Measurements from ENCODE around the gene LRP2.
"Not testable (repeated sequence)": the region's sequence is repeated elsewhere in the genome, so short reads cannot be mapped to it uniquely, and the experiment has no call there.

LRP2 gene

DNA sequence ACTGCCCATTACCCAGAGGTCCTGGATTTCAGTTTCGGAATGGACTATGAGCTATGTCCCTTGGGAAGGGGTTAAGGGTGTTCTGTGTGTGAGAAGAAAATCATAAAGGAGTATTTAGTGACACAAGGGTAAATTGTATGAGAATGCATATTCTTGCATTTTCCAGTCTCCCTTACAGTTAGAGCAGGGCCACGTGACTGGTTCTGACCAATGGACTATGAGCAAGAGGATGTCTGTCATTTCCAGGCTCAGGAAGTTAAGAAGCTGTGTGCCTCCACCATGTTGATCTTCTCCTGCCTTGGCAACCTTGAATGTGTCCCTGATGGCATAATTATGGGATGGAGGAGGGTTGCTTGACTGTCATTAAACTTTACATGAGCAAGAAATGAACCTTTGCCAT is 198.0 kb downstream of the LRP2 start:
- no peak for DNase-seq

DNA sequence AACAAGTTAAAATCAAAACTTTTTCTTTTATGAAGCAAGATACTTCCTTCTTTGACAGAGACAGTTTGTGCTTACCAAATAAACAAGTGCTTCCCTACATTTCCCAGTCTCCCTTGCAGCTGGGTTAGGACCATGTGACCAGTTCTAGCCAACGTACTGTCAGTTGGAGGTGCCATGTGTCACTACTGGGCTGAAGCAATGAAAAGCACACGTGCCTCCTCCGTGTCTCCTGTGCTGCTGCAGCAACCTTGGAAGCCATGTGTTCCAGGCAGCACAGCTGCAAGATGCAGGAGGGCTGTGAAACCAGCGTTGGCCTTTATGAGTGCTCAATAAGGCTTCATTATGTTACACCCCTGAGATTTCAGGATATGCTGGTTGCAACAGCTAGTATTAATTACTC is 199.7 kb downstream of the LRP2 start:
- no peak for DNase-seq

DNA sequence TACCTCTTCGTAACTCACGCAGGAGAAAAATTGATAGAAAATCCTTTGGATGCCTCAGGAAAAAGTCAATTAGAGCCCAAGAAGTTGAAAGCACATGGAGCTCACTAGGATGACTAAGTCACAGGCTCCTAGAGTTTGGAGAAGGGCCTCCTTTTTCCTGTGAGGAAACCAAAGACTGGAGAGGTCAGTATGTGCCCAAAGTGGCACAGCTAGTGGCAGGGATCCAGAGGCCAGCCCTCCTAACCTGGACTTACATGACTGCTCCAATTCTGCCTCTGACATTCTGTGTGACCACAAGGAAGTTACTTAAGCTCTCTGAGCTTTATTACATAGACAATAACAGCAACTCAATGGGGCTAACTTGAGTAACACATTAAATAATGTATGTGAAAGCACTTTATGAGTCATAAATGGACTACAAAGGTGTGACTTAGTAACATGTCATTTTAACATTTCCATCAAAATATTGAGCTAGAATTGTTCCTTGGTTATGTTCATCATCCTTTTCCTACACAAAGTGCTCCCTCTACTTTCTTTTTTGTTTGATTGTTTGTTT is 201.3 kb downstream of the LRP2 start:
- no peak for DNase-seq

DNA sequence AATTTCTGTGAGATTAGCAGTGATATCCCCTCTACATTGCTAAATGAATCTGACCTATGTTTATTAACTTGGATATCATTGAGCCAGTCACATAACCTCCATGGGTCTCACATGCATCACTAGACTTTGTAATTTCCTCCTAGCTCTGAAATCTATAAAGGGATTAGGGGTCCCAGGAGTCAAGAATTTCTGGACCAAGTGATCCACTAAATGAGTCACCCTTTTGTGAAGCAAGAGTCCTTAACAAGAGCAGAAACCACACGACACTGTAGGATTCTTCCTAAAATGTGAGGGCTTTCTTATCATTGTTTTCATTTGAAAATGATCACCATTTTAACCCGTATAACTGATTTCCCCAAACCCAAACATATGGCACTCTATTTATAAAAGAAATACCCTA is 202.6 kb downstream of the LRP2 start:
- DNase-seq = no peak

DNA sequence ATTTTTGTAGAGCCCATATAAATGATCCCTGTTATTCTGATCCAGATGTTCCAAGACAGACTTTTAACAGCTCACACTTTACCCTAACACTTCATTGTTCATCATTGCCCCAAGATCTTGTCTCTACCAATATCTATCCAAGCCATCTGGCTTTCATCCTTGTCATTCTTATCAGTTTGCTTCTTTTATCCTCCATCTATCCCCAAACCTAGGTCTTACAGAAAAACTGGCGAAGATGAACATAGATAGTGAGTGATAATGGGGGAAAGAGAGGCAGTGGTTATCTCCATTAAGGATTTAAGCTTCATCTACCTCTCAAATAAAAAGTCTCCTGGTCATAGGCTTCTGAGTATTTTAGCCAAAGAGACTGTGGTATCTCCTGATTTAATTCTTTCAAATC is 203.5 kb downstream of the LRP2 start:
- DNase-seq = no peak

DNA sequence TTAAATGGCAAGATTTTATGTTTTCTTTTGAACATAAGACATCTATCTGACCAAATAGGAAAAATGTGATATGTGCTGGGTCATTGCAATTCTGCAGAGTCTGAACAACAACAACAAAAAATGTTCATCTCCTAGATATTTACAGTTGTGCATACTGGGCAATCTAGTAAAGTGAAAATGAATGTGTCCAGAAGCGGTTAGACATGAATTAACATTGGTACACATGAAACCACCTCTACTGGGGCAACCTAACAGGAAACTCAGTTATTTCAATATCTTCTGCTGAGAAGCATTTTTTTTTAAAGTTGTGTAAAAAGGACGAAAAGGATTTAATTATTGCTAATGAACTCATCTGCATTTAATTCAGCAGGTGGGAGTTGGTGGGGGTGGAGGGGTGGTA is 216.1 kb downstream of the LRP2 start:
- no peak for DNase-seq

DNA sequence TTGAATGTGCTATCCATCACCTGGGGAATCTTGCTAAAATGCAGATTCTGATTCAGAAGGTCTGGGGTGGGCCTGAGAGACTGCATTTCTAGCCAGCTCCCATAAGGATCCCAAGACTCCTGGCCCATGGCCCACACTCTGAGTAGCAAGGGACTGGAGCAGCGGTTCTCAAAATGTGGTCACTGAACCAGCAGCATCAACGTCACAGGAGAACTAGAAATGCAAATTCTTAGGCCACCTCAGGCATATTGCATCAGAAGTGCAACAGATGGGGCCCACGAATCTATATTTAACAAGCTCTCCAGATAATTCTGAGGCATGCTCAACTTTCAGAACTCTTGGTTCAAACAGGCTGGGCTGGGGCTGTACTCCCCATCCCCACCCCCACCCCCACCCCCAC is 218.3 kb downstream of the LRP2 start:
- DNase-seq = no peak

DNA sequence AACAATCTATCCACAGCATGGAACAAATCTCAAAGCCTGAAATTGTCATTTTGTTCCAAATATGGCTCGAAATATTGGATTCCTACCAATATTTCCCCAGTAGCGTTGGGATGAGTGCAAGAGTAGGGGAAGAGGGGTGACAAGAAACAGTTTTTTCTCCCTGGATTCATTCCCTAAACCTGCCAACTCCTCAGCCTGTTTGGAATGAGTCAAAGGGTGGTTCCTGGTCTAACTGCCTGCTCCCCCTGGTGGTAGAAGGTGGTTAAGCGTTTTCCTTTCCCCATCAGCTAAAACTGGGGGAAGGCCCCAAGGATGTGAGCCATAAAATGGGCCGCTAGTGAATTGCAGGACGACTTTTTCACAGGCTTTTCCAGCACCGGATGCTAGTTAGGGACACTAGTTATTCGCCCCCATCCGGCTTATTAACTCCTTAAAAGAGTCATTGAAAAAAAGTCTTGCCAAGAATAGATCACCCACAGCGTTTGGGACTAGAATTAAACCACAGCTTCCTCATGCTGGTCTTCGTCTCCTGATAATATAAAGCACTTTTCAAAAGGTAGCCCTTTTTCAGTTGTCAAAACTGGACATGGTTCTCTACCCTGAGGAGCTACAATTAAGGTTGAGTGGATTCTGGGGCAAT is 220.5 kb downstream of the LRP2 start:
- peak; percentile 20 to 59 (median 36) for DNase-seq

DNA sequence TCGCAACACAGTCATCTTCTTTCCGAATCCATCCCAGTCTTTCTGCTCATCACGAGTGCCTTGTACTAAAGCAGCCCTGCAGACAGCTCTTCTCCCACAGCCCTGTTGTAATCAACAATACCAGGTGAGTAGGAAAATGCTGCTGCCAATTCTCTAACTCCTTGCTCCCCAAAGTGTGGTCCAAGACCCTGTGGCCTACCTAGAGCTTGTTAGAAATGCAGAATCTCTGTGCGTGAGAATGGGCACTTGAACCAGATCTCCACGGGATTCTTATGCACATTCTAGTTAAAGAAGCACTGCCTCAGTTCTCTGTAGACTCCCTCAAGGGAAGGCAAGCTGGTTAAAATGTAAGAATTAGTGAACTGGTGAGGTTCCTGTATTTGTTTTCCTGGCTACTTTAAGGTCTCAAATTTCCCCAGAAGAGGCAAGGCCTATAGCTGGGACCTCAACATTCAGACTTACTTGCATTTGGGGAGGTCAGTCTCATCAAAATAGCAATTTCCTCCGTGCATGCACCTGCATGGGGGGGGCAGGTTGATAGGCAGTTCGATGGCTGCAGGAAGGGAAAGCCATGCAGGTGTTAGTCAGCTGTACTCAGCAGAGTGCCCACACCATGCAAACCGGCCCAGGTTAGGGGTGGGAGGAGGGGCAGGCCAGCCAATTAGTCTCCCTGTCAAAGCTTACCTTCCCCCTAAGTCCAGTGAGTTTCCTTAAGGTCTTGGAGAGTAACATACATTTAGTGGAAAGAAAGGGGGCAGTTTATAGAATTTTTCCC is 222.2 kb downstream of the LRP2 start:
- DNase-seq = no peak

DNA sequence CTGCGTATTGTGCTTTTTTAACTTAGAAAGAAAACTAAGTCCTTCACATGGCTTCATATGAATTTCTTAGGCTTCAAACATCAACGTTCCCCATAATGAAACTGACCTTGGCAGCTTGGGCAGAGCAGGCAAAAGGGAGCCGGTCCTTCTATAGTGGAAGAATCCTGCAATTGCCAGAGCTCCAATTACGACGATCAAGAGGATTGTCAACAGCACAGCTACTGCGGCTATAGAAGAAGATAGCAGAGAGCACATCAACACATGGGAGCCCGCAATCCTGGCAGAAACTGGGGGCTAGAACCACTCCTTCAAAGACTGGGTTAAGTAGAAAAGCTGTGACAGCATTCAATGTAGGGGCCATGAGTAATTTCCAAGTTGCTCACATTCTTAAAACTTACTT is 223.2 kb downstream of the LRP2 start:
- no peak for DNase-seq

DNA sequence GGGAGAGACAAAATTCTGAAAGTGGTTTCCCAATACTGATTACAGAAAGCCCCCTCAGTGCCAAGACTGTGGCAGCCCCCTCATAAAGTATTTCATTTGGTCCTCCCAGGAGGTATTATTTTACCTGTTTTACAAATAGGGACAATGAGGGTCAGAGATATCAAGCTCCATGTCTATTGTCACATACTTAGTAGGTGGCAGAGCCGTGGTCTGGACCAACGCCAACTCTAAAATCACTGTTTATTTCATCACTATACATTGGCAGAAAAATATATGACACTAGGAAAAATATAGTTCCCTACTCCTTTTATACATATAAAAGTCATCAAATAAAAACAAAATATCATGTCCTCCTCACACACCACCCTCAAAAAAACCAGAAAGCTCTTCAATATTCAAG is 224.4 kb downstream of the LRP2 start:
- DNase-seq = no peak

DNA sequence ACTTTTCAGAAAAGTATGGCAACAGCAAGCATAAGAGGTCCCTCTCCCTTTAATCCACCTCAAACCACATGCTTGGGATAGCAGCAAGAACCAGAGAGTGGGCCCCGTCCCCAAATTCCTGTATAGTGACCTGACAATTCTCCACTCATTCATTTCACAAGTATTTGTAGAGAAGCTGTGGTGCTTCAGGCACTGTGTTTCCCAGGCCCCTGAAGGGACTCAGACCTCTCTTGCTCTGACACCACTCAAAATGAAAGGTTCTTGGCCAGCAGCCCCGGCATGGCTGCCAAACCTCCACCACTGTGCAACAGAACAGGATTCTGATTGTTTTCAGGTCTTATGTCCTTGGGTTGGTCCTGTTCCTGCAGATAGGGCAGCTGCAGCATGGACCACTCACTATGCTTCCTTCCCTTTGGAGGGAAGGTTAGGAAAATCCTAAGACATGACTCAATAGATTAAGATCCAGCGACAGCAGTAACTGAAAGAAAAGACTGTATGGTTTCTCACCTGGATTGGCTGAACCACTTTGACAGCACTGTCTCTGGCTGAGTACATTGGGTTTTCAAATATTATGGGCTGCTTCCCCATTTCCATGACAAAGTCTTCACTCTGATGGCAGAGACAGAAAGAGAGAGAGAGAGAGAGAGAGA is 225.3 kb downstream of the LRP2 start:
- DNase-seq = no peak

DNA sequence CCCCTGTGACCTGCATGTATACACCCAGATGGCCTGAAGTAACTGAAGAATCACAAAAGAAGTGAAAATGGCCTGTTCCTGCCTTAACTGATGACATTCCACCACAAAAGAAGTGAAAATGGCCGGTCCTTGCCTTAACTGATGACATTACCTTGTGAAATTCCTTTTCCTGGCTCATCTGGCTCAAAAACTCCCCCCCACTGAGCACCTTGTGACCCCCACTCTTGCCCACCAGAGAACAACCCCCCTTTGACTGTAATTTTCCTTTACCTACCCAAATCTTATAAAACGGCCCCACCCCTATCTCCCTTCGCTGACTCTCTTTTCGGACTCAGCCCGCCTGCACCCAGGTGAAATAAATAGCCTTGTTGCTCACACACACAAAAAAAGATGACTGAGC is 225.9 kb downstream of the LRP2 start:
- DNase-seq = not testable (repeated sequence)

DNA sequence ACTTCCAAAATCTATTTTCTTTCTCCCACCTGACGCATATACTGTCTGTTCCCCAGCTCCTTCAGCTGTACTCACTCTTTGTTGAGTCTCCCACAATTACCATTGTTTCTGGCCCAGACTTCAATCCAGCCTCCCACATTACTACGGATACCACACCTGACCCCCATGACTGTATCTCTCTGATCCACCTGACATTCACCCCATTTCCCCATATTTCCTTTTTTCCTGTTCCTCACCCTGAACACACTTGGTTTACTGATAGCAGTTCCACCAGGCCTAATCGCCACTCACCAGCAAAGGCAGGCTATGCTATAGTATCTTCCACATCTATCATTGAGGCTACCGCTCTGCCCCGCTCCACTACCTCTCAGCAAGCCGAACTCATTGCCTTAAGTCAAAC is 228.1 kb downstream of the LRP2 start:
- not testable (repeated sequence) for DNase-seq

DNA sequence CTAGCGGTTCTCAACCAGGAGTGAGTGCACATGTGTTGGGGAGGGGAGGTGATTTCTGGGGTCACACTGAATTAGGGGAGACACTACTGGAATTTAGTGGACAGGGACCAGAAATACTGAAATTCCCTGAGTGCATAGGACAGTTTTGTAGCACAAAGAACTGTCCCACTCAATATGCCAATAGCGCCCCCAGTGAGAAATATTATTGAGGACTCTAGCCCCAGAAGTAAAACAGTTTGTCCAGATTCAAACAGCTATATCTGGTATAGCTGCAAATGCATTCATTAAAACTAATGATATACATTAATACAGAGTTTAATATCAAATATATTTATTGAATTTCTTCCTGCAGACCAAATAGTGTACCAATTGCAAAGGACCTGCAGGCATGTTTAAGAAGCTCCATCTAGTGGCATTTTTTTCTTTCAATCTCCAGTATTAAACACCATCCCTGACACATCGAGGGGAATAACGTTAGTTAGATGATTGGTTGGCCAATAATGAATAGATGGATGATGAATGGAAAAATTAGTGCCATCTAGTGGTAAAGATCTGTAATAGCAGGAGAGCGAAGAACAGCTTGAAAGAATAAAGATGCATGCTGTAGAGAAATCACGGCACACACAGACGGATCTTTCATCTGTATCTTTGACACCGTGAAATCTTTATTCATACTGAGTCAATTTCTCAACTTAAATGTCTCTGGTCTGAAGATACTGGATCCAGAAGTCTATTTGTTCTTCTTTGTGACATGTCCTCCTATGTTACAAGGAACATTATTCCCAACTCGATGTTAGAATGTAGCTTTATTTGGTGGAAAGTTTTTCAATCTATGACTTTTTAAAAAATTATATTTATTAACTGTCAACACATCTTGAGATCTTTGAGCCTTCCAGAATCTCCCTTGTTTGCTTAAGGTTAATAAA is 230.5 kb downstream of the LRP2 start:
- DNase-seq = peak in 3 of 6 experiments; percentile 6 to 48 (median 39)

DNA sequence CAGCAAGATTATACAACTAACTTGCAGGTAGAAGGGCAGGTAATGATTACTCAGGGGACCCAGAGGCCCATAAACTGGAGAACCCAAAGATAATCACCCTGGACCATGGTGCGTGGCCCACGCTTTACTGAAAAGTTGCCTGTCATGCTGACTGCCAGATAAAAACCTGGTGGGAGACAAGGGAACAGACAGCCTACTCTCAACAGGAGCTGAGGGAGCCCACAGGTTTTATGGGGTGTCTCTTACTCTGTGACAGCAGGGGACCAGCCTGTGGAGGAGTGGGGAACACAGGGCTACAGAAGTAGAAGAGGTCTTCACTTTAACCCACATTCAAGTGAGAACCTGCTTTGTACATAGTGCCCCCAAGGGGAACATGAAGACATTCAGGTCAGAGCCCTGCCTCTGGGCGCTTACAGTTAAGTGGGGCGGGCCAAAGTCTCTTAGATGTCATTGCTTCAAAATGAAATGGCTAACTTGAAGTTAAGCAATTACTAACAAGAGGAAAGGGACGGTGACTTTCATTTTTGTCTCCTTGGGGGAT is 232.6 kb downstream of the LRP2 start:
- no peak for DNase-seq

DNA sequence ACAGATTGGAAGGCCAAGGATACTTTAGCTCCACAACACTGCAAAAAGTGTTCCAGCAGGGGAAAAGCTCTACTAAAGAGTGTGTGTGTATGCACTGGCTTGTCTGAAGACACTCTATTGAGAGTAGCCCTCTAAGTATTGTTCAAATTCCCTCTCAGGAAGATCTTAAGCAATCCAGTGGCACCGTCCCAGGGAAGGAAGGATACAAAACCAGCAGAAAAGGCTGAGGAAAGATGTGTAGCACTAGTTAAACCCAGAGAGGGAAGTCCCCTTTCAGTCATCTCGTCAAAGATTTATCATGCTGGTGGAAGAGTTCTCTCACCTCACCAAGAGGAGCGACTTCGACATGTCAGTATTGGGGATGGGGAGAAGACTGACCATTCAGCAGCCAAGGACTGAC is 242.5 kb downstream of the LRP2 start:
- DNase-seq = no peak

DNA sequence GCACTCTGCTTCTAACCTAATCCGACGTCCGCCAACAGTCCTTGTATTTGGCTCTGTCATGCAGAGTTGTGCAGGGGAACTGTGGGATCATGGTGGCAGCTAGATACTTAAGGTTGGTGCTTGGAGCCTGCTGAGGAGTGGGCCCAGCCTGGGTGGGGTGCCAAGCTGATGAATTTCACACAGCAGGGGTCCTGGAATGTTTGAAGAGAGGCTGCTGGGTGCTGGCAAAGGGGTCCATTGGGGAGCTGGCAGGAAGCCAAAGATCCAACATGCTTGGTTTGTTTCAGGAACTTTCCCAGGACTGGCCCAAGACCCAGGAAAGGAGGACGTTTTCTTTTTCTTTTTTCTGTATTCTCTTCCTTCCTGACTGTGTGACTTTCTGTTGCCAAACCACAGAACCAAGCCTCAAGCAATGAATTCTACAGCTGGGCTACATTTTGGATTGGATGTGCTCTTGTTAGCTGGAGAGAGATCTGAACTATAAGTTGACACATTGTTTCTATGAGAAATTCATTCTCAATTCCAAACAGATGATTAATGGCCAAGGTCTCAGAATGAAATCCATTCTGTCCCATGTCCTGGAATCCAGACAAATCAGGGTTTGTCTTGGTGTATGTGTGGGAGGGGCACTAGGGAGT is 243.1 kb downstream of the LRP2 start:
- DNase-seq = no peak

DNA sequence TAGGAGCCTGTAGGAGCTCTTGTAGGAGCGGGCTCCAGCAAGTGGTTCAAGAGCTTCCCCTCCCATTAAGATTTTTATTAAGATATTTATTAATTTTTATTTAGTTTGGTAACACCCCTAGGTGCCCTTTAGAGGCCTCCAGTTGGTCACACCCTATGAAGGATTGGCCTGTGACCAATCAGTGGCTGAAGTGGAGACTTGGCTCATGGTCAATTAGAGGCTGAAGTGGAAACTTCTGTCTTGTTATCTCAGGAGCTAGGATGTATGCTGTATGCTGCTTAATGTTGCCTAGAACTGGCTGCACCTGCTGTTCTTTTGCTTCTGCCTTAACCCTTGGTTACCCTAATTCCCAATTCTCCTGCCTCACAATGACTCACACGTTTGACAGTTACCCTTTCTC is 244.3 kb downstream of the LRP2 start:
- DNase-seq = no peak

DNA sequence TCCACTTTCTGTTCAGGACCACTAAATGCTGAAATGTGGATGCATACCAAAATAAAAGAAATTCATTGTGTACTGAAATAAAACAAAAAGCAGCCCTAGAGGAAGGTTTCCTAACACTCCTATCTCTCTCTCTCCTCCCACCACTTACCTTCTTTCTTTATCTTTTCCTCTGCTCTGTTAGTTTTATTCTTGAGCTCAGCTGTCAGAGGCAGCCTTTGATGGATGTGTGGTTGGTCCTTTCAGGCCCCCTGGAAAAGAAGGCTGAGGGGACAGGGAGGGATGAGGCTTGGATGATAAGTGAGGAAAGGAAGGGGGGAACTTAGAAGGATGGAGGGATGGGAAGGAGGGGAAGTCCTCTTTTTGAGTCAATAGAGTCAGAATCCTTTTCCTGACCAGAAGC is 245.3 kb downstream of the LRP2 start:
- DNase-seq = no peak

DNA sequence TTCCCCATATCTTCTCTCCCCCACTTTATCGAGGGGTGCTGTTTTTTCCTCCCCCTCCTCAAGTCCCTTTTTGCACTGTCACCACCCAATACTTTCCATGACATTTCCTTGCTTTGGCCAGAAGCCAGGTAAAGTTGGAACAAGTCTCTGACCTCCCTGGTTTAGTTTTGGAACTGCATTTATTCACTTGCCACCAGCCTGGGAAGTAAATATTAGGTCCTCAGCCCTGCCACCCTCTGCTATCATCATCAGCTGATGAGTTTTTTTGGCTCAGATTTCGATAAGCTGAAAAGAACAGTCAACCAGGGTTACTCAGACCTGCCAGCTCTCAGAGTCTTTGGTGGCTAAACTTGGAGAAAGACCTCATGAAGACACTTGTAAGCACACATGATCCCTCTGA is 246.0 kb downstream of the LRP2 start:
- DNase-seq = no peak

DNA sequence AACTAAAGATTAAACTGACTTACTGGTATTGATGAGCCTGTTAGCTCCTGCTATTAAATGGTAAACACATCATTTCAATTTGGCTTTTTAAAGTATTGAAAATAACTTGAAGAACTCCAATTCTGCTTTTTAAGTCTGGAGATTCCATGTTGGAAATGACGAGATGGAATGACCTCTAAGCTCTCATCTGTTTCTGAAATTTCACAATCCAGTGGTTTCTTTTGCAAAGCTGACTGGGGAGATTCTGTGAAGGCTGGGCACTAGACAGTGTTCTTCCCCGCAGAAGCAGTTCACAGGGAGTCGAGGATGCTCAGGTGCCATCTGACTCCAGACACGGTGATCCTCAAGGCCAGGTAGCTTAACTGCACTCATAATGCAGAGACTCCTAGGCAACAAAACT is 248.3 kb downstream of the LRP2 start:
- DNase-seq = no peak

Data from stimulated activated naive CD4-positive, alpha-beta T cell (primary cell).